D341Med (cell line): ENCODE results near the gene FAM222B.
"Not testable (repeated sequence)": the region's sequence is repeated elsewhere in the genome, so short reads cannot be mapped to it uniquely, and the experiment has no call there.

Experiments
- DNase-seq: peaks from one replicate; pipeline ENCODE4 v3.0.0; 2012; ENCODE audit warnings: low spot score

The FAM222B gene, protein sequence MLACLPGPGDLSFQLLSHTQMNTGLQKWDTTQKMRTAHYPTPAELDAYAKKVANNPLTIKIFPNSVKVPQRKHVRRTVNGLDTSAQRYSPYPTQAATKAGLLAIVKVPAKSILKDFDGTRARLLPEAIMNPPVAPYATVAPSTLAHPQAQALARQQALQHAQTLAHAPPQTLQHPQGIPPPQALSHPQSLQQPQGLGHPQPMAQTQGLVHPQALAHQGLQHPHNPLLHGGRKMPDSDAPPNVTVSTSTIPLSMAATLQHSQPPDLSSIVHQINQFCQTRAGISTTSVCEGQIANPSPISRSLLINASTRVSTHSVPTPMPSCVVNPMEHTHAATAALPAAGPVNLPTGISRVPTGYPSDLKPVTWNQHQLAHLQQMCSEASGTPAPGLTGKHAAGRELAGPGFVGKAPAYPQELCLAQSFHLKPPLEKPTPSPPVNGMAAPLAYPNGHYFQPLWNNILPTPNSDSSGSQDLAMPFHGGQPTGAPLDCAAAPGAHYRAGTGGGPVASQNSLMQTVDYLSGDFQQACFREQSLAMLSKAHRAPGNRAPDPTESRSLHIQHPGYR

DNA sequence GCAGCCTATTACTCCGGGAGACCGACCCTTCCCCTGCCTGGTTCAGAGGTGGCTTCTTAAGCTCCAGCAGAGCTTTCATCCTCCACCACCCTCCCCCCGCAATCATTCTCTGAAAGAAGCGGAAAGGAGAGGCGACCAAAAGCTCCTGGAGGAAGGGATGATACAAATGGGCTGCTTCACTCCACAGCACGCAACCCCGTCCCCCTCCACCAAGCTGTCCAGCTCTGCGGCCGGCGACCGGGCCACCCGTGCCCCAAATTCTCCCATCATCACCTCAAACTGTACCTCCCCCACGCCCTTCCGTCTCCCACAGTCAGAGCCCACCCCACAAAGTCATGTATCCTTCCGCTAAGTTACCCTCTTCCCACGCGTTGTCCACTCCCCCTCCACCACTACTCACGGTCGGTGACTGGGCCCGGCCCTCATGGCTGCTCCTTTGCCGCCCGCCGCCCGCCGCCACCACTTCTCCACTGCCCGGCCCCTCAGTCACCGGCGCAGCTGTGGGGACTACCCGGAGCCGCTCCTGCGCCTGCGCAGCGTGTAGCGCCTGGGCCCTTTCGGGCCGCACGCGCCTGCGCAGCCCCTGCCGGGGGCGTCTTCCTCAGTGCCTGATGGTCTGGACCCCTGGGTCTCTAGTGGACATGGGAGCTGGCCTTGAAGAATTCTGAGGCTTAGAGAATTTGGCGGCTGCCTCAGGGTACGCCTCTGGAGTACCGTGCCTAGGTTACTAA lies at the start of gene FAM222B:
Gene FAM222B, minus strand, starts transcription at position 509 of the 731 bp plus-strand sequence. CDS start 76,123 bp downstream, outside the sequence.
- DNase-seq, result peak; percentile 100

DNA sequence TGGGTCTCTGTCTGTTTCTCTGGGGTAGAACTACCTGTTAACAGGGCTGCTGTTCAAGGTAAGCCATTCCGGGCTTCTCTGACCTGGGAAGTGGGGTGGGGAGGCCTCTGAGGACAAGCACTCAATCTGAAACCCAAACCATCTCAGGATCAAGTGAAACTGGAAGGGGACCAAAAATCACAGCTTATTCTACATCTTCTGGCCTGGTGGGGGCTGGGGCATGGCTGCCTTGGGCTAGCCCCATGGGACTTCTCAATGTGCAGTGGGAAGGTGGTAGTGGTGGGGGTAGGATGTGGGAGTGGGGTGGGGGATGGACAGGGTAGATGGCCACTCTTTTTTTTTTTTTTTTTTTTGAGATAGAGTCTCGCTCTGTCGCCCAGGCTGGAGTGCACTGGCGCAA lies 49.4 kb upstream of the FAM222B start:
- no peak for DNase-seq

DNA sequence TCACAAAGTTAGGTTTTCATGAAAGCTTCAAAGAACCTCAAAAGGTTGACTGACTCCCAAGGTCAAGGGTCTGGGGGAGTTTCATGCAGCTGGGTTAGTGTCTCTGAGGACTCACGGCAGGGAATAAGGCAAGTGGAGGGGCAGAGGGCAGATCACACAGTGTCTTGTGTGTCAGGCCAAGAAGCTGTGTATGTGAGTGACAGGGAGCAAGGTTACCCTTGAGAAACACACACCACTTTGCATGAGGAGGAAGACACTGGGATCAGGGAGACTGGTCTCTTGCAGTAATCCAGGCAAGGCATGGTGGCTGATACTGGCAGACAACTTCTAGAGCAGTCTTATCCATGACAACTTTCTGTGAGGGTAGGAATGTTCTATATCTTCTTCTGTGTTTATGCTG lies 48.6 kb upstream of the FAM222B start:
- DNase-seq, result no peak

DNA sequence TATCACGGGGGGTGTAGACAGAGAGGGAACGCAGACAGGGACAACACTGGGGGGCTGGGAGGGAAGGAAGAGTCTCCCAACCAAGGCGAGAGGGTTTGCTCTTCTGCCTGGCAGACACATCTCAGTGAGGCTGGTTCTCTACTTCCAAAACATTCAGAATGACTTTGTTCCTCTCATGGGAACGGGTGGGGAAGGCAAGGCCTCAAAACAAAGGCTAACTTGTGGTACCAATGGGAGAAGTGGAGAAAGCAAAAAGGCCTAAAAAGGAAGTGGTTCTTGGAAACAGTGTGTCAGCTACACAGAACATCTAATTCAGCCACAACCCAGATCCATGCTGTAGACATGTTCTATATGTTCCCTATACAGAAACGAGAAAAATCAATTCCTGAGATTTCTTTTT lies 47.4 kb upstream of the FAM222B start:
- no peak for DNase-seq

DNA sequence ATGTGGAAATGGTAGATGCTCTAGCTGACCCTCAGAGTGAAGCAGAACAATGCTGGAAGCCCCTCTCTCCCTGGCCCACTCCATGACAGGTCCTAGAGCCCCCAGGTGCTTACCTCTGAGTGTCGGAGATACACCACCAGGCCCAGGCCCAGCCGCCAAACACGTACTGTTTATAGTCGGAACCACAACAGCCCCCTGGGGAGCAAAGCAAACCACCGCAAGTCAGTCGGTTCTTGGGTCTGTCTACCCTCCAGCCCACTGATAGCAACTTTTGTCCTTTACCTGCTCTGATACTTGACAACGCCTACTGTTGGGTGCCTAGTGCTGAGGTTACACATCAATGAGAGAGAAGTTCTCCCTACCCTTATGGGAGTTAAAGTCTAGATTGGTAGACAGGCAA lies 46.2 kb upstream of the FAM222B start:
- no peak for DNase-seq

DNA sequence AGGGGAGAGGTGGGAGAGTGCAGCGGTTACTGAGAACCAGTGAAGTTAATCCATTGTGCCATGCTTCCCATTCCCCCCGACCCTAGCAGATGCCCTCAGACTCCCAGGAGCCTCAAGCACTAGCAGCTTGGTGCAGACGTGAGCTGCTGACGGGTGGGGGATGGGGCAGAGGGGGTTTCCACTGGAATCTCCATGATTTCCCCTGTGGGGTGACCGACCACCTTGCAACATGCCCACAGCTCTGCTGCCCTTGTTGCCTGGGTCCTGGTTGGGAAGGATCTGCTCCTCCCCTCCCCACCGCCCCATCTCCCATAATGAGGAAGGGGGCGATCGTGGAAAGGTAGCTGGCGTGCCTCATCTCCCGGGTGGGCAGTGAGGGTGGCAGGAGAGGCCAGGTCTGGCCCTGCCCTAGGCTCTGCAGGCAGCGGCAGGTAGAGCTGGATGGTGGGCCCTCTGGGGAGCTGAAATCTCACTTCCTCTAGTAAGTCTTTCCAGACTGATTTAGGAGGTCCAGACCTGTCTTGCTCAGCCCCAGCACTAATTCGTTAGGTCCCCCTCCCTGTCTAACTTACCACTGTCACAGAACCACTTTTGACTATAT lies 45.4 kb upstream of the FAM222B start:
- DNase-seq, result peak; percentile 30

DNA sequence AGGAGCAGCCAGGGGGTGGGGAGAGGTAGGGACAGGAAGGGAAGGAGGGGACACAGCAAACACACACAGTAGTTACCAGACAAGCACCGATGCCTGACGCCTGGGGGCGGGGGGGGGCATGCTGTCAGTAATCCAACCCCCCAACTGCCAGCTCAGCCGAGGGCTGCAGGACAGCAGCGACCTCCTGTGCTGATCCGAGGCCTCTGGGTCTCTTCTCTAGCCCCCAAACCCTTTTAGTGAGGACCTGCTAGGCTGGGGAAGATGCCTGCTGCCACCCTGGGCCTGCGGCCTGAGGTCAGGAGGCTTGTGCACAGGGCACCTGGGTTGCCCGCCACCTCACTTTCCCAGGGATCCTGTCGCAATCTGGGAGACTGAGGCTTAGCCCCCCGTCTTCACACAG lies 43.4 kb upstream of the FAM222B start:
- peak; percentile 37 for DNase-seq

DNA sequence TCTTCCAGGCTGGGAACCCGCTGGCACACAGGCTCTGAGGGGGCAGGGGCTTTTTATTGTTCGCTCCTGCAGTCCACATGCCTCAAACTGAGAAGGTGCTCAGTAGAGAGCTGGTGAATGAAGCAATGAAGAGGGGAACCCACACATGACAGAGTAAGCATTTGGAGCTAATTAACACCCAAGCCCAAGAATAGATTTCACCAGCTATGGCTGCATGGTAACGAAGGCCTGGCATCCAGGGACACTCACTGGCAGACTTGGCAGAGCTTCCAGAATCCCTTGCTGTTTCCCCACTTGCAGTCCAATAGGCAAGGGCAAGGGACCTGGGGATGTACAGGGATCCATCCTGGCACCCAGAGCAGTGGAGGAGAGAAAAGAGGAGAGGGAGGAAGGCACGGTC lies 42.8 kb upstream of the FAM222B start:
- DNase-seq, result peak; percentile 26

DNA sequence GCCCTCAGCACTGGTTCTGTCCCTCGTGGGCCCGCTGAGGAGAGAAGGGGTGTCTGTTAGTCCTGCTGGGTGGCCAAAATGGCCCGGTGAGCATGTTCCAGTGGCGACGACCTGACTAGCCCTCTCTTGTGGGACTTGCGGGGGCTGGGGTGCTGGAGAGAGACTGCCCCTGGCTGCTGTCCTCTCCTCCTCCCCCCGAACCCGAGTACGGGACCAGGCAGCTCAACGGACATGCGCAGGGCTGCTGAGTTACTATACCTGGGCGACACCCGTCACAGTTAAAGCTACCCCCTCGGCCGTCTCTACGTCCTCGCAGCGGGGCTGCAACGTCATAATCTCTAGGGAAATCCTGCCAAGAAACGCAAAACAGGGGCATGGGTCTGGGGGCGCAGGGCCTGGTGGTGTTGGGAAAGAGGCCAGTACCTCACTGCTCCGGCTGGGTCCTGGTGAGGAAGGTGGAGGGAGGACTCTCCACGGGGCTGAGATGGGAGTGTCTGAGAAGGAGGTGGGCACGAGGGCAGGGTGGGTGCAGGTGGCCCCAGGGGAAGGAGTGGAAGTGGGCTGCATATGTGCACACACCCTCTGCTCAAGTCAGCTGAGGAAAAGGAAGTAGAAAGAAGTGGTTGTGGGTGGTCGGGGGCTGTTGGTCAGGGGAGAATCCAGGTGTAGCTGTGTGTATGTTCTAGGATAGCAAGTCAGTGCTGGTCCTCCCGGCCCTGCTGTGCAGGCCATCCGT lies 41.5 kb upstream of the FAM222B start:
- peak; percentile 38 for DNase-seq

DNA sequence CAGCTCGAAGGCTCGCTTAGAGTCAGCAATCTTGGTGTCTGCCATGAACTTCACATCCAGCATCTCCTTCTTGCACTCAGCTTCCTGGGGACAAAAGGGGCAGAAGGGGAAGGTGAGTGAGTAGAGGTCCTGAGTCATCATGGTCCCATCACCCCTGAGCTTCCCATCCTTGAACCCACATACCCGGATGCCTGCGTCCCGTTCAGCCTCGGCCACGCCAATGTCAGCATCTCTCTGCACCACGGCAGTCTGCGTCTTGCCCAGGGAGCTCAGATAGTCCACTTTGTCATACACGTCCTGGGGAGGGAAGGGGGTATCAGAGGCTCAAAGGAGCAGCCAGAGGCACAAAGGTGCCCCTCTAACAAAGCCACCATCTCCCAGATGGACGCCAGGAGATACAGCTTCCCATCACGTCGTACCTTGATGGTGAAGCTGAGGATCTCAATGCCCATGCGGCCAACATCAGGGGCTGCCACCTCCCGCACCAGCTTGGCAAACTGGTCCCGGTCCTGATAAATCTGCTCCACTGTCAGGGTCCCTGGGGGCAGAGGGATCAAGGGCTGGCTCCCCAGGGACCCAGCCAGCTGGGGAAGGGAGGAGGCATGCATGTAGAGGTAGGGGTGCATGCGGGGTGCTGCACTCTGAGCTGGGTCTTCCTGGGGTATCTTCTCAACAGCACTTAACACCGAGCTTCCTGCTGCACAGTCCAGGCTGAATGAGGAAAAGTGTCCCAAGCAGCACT lies 39.7 kb upstream of the FAM222B start:
- peak; percentile 64 for DNase-seq

DNA sequence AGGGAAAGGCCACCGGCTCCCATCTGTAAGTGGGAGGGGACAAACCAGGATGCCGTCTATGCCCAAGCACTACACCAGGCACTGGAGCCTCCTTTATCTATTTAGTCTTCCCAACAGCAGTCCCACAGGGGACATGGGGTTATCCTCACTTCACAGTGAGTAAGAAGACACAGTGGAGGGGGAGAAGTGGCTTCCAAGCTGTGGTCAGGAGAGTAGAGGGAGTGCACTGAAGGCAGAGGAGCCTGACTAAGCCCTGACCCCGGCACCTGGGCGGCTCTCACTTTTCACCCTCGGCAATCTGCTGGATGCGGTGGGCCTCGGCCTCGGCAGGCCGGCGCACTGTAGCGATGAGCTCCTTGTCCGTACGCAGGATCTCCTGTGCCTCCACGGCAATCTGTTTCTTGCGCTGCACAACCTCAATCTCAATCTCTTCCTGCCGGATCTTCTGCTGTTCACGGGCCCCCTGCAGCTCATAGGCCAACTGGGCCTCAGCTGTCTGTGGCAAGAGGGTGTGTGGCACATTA lies 39.0 kb upstream of the FAM222B start:
- peak; percentile 40 for DNase-seq

DNA sequence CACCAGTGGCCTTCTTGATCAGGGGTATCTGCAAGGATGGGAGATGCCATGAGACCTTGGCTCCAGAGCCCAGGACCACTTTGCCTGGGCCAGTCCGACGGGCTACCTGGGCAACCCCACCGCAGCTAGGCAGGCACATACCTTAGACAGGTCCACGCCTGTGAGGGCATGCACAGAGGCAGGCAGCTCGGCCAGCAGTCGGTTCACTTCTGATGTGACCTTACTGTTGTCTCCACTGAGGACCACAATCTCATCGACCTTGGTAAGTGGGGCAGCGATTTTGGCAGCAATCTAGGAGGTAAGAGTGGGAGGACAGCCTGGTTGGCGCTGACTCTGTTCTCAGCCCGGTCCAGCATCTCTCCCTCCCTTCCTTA lies 38.0 kb upstream of the FAM222B start:
- DNase-seq, result no peak

DNA sequence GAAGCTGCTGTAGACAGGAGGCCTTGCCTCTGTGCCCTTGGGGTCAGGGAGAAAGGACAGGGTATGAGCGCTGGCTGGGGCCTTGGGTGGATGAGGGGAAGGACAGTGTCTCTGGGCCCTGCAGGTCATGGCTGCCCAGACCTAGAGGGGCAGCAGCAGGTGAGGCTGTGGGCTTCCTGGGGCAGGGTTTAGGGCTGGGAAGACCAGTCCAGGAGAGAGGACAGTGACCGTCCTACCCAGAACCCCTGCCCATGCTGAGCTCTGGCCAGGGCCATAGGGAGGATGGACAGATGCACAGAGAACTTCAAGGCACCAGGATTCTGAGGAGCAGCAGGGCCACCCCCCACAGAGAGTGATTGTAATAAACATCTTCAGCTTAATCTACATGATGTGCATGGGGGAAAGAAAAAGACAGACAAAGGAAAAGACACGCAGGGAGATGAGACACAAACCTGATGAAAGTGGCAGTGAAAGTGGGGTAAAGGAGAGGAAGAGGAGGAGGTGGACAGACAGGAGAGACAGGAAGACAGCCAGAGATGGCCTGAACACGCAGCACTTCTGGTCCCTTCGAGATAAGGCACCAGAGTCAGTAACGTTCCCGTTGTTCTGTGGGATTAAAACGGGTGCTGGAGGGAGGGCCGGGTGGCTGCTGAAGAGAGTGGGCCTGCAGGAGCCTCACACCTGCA lies 37.4 kb upstream of the FAM222B start:
- peak; percentile 38 for DNase-seq

DNA sequence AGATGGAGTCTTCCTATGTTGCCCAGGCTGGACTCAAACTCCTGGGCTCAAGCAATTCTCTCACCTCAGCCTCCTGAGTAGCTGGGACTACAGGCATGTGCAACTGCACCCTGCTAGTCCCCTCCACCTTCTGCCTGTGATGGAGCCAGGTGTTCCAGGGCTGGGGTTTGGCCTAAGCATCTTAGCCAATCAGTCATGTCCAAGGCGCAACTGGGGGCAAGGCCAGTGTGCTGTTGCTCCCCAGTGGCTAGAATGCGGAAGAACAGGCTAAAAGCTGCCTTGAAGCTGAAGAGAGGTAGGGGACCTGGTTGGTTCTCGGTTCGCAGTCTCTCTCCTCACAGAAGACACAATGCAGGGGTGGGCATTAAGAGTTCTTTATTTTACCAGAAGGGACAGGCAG lies 36.4 kb upstream of the FAM222B start:
- peak; percentile 86 for DNase-seq

DNA sequence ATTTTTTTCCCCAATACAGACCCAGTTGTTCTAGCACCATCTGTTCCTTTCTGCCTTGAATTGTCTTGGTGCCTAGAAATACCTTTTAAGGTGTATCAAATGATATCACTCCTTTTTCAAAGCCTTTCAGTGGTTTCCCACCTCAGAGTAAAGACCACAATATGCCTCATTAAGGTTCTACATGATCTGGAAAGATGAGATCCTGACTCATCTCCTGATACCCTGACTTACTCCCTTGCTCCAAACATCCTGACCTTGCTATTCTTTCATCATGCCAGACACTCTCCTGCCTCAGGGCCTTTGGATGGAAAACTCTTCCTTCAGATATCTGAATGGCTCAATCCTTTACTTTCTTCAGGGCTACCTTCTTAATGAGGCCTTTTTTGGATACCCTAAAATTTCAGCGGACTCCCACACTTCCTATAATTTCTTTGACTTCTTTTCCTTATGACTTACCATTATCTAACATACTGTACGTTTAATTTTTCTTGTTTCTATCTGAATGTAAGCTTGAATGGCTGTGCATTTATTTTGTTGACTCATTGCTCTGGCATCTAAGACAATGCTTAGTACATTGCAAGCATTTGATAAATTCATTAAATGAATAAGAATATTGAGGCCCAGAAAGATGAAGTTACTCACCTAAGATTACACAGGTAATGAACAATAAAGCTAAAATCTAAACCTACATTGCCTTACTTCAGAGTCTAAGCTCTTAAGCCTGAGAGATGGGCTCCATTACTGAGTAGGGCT lies 35.7 kb upstream of the FAM222B start:
- no peak for DNase-seq

DNA sequence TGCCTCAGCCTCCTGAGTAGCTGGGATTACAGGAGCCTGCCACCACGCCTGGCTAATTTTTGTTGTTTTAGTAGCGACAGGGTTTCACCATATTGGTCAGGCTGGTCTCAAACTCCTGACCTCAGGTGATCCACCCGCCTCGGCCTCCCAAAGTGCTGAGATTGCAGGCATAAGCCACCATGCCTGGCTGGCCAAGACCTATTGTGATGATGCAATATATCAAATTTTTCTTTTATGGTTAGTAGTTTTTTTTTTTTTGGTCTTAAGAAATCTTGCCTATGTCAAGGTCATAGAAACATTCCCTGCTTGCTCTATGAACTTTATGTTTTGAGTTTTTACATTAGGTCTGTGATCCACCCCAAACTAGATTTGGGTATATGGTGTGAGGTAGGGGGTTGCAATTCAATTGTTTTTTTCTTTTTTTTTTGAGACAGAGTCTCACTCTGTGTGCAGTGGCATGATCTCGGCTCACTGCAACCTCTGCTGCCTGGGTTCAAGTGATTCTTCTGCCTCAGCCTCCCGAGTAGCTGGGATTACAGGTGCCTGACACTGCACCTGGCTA lies 34.6 kb upstream of the FAM222B start:
- DNase-seq, result not testable (repeated sequence)

DNA sequence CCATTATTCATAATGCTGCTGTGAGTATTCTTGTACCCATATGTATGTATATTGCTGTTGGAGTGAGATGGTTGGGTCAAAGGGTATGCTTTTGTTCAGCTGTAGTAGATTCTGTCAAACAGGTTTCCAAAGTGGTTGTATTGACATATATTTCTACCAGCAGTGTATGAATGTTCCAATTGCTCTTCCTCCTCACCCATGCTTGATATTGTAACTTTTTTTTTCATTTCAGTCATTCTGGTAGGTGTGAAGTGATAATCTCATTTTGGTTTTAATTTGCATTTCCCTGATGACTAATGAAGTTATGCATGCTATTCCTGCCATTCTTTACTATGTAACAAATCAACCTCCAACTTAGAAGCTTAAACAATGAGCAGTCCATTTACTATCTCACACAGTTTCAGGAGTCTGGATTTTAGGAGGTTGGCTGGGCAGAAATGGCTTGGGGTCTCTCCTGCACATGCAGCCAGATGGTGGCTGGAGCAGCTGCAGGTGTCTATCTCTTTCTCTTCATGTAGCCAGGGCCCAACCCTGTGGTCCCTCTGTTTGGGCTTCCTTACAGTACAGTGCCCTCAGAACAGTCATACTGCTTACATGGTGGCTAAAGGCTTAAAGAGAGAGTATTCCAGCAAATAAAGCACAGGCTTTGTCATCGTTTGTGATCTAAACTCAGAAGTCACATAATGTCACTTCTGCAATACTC lies 33.4 kb upstream of the FAM222B start:
- no peak for DNase-seq

DNA sequence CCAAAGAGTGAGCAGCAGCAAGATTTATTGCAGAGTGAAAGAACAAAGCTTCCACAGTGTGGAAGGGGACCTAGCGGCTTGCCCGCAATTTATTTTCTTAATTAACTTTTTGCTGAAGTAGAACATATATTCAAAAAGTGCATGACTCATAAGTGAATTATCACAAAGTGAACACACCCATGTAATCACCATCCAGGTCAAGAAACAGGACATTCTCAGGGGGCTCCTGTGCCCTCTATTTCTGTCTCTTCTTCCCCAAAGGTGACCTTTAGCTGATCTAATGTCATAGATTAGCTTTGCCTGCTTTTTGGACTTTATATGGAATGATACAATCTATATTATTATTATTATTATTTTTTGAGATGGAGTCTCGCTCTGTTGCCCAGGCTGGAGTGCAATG lies 32.2 kb upstream of the FAM222B start:
- DNase-seq, result no peak

DNA sequence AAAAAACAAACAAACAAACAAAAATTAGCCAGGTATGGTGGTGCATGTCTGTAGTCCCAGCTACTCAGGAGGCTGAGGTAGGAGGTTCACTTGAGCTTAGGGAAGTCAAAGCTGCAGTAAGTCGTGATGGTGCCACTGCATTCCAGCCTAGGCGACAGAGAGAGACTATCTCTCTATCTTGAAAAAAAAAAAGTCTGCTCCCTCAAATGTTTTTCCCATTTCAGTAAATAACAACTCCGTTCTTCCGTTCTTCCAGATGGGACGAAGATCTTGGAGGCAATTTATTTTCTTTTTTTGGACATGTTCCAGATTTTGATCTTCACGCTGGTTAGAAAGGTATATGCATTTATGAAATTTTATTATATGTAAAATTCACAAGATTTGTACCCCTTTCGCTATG lies 31.2 kb upstream of the FAM222B start:
- no peak for DNase-seq
